ENCODE results near the gene GSTM5.
A peak's percentile ranks its signal among the peaks of the same experiment; 100 is the strongest.

The GSTM5 gene

GRCh38 chr1:109759513-109760334, 47.7 kb downstream of the GSTM5 start:
- H3K4me3 ChIP-seq (ENCODE audit: low read length), result no peak overlapping the region
- DNase-seq (ENCODE audit: low read depth), result no peak
- TF ChIP-seq CTCF (conservative IDR thresholded peaks at IDR 0.05; ENCODE audit: low read depth, low read length), result no peak

DNA sequence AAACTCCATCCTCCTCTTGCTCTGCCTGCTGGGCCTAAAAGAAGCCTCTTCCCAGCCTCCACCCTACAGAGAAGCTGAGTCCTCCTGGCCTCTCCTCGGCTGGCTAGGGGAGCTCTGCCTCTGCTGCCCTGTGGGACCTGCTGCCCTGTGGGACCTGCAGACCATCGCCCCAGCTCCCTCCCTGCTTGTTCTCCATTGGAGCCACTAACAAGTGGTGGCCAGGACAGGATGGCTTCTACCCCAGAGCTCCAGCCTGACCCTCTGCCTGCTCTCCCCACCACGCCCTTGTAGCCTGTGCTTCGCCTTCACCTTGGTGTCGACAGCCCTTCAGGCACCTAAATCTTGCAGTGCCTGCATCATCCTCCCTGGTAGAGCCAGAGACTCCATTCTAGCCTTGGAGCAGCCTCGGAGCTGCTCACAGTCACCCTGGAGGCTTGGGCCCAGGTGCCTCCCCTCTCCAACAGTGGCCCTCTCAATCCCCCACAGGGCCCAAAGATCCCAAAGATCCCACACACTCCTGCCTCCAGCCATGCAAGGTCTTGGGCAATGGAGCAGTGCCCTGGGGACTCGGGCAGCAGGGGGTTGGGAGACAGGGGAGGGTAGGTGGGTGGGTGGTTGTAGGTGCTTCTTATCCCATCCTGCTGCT, 48.7 kb downstream of the GSTM5 start:
- no peak for DNase-seq (ENCODE audit: low read depth)
- no peak overlapping the region for H3K4me3 ChIP-seq (ENCODE audit: low read length)
- TF ChIP-seq CTCF (conservative IDR thresholded peaks at IDR 0.05; ENCODE audit: low read depth, low read length), result no peak

DNA sequence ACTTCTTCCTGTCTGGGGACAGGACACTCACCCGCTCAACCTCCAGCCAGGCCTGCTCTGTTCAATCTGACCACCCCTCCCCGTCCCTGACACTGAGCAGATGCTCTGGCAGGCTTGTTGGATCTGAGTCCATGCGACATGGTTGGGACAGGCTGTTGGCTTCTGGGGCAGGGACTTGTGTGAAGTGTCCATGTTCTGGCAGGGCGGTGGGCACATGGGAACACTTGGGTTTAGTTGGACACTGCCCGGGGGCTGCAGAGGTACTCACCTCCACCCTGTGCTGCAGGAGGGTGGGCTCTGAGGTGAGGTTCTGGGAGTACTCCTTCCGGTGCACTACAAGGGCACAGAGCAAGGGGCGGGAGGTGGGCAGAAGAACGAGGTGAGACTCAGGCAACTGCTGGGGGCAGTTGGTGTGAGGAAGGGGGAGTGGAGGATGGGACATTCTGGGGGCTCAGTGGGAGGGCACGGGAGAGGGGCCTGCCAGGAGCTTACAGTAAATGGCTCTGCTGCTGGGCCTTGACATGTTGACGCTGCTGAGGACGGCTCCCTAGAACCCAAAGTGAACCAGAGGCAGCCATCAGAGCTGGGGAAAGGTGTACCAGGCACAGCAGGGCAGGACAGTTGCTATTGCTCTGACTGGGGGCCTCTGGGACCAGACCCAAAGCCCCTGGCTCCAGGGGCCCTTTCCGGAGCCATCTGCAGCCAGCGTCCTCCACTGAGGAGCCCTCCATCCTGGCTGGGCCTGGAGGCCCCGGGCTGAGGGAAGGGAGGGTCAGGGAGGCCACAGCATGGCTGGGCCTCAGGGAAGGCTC, 49.4 kb downstream of the GSTM5 start:
- no peak for TF ChIP-seq CTCF (conservative IDR thresholded peaks at IDR 0.05; ENCODE audit: low read depth, low read length)
- no peak for DNase-seq (ENCODE audit: low read depth)
- H3K4me3 ChIP-seq (ENCODE audit: low read length), result no peak overlapping the region

DNA sequence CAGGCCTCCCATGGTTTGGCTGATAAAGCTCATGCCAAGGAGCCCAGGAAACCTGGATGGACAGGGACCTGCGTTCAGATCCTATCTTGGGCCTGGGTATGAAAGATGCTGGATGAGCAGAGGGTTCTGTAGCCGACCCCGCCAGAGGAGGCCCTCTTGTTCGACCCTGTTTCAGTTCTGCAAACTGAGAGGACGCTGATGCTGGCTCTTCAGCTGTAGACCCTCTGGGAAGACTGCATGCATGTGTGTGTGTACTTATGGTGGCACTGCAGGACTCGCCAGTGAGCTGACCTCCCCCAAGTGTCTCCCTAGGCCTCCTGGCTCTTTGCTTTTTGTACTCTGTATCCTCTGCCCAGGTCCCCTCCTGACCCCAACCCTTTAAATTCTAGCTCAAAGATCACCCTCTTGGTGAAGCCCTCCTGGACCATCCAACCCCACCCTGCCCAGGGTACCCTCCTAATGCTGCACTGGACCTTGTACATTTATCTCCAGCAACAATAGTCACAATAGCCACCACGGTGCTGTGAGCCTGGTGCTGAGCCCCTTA, 50.1 kb downstream of the GSTM5 start:
- TF ChIP-seq CTCF (conservative IDR thresholded peaks at IDR 0.05; ENCODE audit: low read depth, low read length), result no peak
- H3K4me3 ChIP-seq (ENCODE audit: low read length), result no peak overlapping the region
- DNase-seq (ENCODE audit: low read depth), result no peak

DNA sequence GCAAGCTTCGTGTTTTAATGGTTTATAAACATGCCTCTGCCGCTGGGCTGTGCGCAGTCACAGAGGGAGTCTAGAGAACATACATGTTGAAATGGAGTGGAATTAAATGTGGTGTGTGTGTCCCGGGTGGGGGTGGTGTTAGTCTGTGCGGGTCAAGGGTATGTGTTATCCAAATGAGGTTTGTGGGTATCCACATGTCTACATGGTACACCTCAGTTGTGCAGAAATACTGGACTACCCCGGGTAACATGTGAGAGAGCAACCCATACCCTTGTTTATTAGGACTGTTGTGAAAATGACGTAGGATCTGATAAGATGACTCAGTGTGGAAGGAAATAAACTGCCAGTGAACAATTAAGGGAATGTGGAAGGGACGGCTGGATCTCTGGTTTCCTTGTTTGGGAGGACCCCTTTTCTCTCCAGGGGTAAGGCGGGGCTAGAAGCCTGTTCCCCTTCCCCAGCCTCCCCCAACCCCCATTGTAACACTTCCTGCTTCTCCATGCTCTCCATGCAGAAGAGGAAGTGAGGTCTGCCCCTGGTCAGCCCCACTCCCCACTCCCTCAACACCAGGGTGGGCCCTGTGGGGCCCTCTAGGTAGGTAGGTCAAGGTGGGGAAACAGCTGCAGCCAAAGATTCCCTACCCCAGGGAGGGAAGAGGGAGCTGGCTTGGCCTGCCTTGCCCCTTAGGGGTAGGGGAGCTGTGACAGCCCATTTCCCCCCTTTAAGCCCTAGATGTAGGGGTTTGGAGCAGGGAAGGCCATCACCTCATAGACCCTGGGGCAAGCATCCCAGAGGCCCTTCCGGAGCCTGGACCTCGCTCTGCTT, 51.0 kb downstream of the GSTM5 start:
- no peak overlapping the region for H3K4me3 ChIP-seq (ENCODE audit: low read length)
- peak; percentile 38 for DNase-seq (ENCODE audit: low read depth)
- no peak for TF ChIP-seq CTCF (conservative IDR thresholded peaks at IDR 0.05; ENCODE audit: low read depth, low read length)

- no peak for DNase-seq (ENCODE audit: low read depth)
- H3K4me3 ChIP-seq (ENCODE audit: low read length), result no peak within 1 kb of the TSS
- TF ChIP-seq CTCF (conservative IDR thresholded peaks at IDR 0.05; ENCODE audit: low read depth, low read length), result no peak
Measured at GRCh38 chr1:109763646-109764415, 51.8 kb downstream of the GSTM5 start, which contains the start of gene EPS8L3. TSS of gene EPS8L3 (minus strand) at chr1:109763923. CDS start at chr1:109761749, 2,174 bp downstream.
